ENCODE data around the gene CAMK2B.
A peak's percentile ranks its signal among the peaks of the same experiment; 100 is the strongest.

CAMK2B gene

GRCh38 chr7:44184206-44184872, 141.1 kb downstream of the CAMK2B start:
- Histone ChIP-seq H3K4ac (ENCODE audit: low read depth in 1 of 2, low read length in 2 of 2) (no peak overlapping the region), H2BK15ac (ENCODE audit: low read depth, poor library complexity, severe bottlenecking) (no peak overlapping the region), H4K91ac (ENCODE audit: low read length) (no peak overlapping the region), H3K4me1 (ENCODE audit: control insufficient read depth, insufficient read depth, low read depth, low read length) (peaks cover 42% of the 10 kb centered on the region), H3K9ac (ENCODE audit: low read length) (peak overlapping the region; percentile 65), H3K27ac (ENCODE audit: low read length, poor library complexity, severe bottlenecking) (peak overlapping the region; percentile 67), H3K4me3 (ENCODE audit: insufficient read depth in 1 of 2, low read depth in 1 of 2, low read length in 2 of 2) (no peak overlapping the region), H3K23ac (ENCODE audit: low read length in 2 of 2) (no peak overlapping the region), H3K27me3 (ENCODE audit: control insufficient read depth in 1 of 2, insufficient read depth in 1 of 2, low read length in 2 of 2) (peaks cover 0 to 2% of the 10 kb centered on the region in 2 experiments), H2BK12ac (ENCODE audit: low read length in 2 of 2) (no peak overlapping the region), H3K9me3 (ENCODE audit: control insufficient read depth, low read length) (peaks cover 18% of the 10 kb centered on the region), H3K36me3 (ENCODE audit: control insufficient read depth in 1 of 2, insufficient read depth in 2 of 2, low read depth in 1 of 2, low read length in 2 of 2) (no peaks in the 10 kb centered on the region), H2AK5ac (ENCODE audit: low read length, severe bottlenecking) (no peak overlapping the region), H2BK5ac (ENCODE audit: low read depth, low read length, poor library complexity, severe bottlenecking) (no peak overlapping the region), H4K8ac (ENCODE audit: low read length) (no peak overlapping the region), H3K14ac (ENCODE audit: low read length in 2 of 2) (no peak overlapping the region), H2AFZ (ENCODE audit: low read depth, low read length) (peak overlapping the region; percentile 21), H3K4me2 (ENCODE audit: low read length, poor library complexity, severe bottlenecking) (peak overlapping the region; percentile 30), H3K18ac (ENCODE audit: low read depth in 1 of 2, low read length in 2 of 2) (peak overlapping the region in 1 of 2 experiments; percentile 16), H2BK120ac (ENCODE audit: low read depth, low read length) (no peak overlapping the region), H3K79me1 (replicated peaks; ENCODE audit: low read length, poor library complexity, severe bottlenecking) (no peaks in the 10 kb centered on the region)
- WGBS = 76% methylated on average over 13 of the region's 16 CpGs
- DNase-seq = peak; percentile 89

GRCh38 chr7:44183386-44183785, 142.0 kb downstream of the CAMK2B start:
- H3K9ac ChIP-seq (ENCODE audit: low read length) = no peak overlapping the region

GRCh38 chr7:44182827-44183226, 142.6 kb downstream of the CAMK2B start:
- peak overlapping the region; percentile 12 for H2AK5ac ChIP-seq (ENCODE audit: low read length, severe bottlenecking)
- no peak for DNase-seq
- WGBS = 78% methylated on average over 5 of the region's 5 CpGs
- H3K4ac ChIP-seq (ENCODE audit: low read depth in 1 of 2, low read length in 2 of 2) = no peak overlapping the region
- peaks cover 37% of the 10 kb centered on the region for H3K4me1 ChIP-seq (ENCODE audit: control insufficient read depth, insufficient read depth, low read depth, low read length)
- H2BK12ac ChIP-seq (ENCODE audit: low read length in 2 of 2) = no peak overlapping the region
- no peak overlapping the region for H3K4me2 ChIP-seq (ENCODE audit: low read length, poor library complexity, severe bottlenecking)
- H4K8ac ChIP-seq (ENCODE audit: low read length) = no peak overlapping the region
- H3K4me3 ChIP-seq (ENCODE audit: insufficient read depth in 1 of 2, low read depth in 1 of 2, low read length in 2 of 2) = no peak overlapping the region
- H3K14ac ChIP-seq (ENCODE audit: low read length in 2 of 2) = peak overlapping the region in 1 of 2 experiments; percentile 49
- peaks cover 18% of the 10 kb centered on the region for H3K9me3 ChIP-seq (ENCODE audit: control insufficient read depth, low read length)
- no peak overlapping the region for H2BK15ac ChIP-seq (ENCODE audit: low read depth, poor library complexity, severe bottlenecking)
- no peak overlapping the region for H4K91ac ChIP-seq (ENCODE audit: low read length)
- no peaks in the 10 kb centered on the region for H3K79me1 ChIP-seq (replicated peaks; ENCODE audit: low read length, poor library complexity, severe bottlenecking)
- no peak overlapping the region for H2AFZ ChIP-seq (ENCODE audit: low read depth, low read length)
- H3K27me3 ChIP-seq (ENCODE audit: control insufficient read depth in 1 of 2, insufficient read depth in 1 of 2, low read length in 2 of 2) = peaks cover 0 to 3% of the 10 kb centered on the region in 2 experiments
- no peak overlapping the region for H3K27ac ChIP-seq (ENCODE audit: low read length, poor library complexity, severe bottlenecking)
- H3K36me3 ChIP-seq (ENCODE audit: control insufficient read depth in 1 of 2, insufficient read depth in 2 of 2, low read depth in 1 of 2, low read length in 2 of 2) = no peaks in the 10 kb centered on the region
- no peak overlapping the region for H3K9ac ChIP-seq (ENCODE audit: low read length)
- H3K18ac ChIP-seq (ENCODE audit: low read depth in 1 of 2, low read length in 2 of 2) = no peak overlapping the region
- H2BK5ac ChIP-seq (ENCODE audit: low read depth, low read length, poor library complexity, severe bottlenecking) = no peak overlapping the region
- H2BK120ac ChIP-seq (ENCODE audit: low read depth, low read length) = no peak overlapping the region
- no peak overlapping the region for H3K23ac ChIP-seq (ENCODE audit: low read length in 2 of 2)

More at GRCh38 chr7:44183386-44183785, 142.0 kb downstream of the CAMK2B start:
- Histone ChIP-seq H3K4me2 (ENCODE audit: low read length, poor library complexity, severe bottlenecking) (no peak overlapping the region), H2BK5ac (ENCODE audit: low read depth, low read length, poor library complexity, severe bottlenecking) (no peak overlapping the region), H4K8ac (ENCODE audit: low read length) (no peak overlapping the region), H2BK15ac (ENCODE audit: low read depth, poor library complexity, severe bottlenecking) (no peak overlapping the region), H3K4me3 (ENCODE audit: insufficient read depth in 1 of 2, low read depth in 1 of 2, low read length in 2 of 2) (no peak overlapping the region), H3K14ac (ENCODE audit: low read length in 2 of 2) (no peak overlapping the region), H3K18ac (ENCODE audit: low read depth in 1 of 2, low read length in 2 of 2) (no peak overlapping the region), H3K4ac (ENCODE audit: low read depth in 1 of 2, low read length in 2 of 2) (no peak overlapping the region), H3K4me1 (ENCODE audit: control insufficient read depth, insufficient read depth, low read depth, low read length) (peaks cover 38% of the 10 kb centered on the region), H3K79me1 (replicated peaks; ENCODE audit: low read length, poor library complexity, severe bottlenecking) (no peaks in the 10 kb centered on the region), H2AFZ (ENCODE audit: low read depth, low read length) (no peak overlapping the region), H2BK120ac (ENCODE audit: low read depth, low read length) (no peak overlapping the region), H4K91ac (ENCODE audit: low read length) (no peak overlapping the region), H3K27ac (ENCODE audit: low read length, poor library complexity, severe bottlenecking) (no peak overlapping the region), H2BK12ac (ENCODE audit: low read length in 2 of 2) (no peak overlapping the region), H3K27me3 (ENCODE audit: control insufficient read depth in 1 of 2, insufficient read depth in 1 of 2, low read length in 2 of 2) (peaks cover 0 to 3% of the 10 kb centered on the region in 2 experiments), H3K36me3 (ENCODE audit: control insufficient read depth in 1 of 2, insufficient read depth in 2 of 2, low read depth in 1 of 2, low read length in 2 of 2) (no peaks in the 10 kb centered on the region), H2AK5ac (ENCODE audit: low read length, severe bottlenecking) (no peak overlapping the region), H3K23ac (ENCODE audit: low read length in 2 of 2) (no peak overlapping the region), H3K9me3 (ENCODE audit: control insufficient read depth, low read length) (peaks cover 18% of the 10 kb centered on the region)
- no peak for DNase-seq
- 83% methylated on average over 2 of the region's 2 CpGs for WGBS

GRCh38 chr7:44180631-44181030, 144.8 kb downstream of the CAMK2B start:
- Histone ChIP-seq H3K79me1 (replicated peaks; ENCODE audit: low read length, poor library complexity, severe bottlenecking) (no peaks in the 10 kb centered on the region), H3K18ac (ENCODE audit: low read depth in 1 of 2, low read length in 2 of 2) (no peak overlapping the region), H3K14ac (ENCODE audit: low read length in 2 of 2) (no peak overlapping the region), H3K23ac (ENCODE audit: low read length in 2 of 2) (no peak overlapping the region), H3K4me3 (ENCODE audit: insufficient read depth in 1 of 2, low read depth in 1 of 2, low read length in 2 of 2) (no peak overlapping the region), H3K27ac (ENCODE audit: low read length, poor library complexity, severe bottlenecking) (no peak overlapping the region), H2AFZ (ENCODE audit: low read depth, low read length) (no peak overlapping the region), H3K27me3 (ENCODE audit: control insufficient read depth in 1 of 2, insufficient read depth in 1 of 2, low read length in 2 of 2) (peaks cover 0 to 19% of the 10 kb centered on the region in 2 experiments), H2BK120ac (ENCODE audit: low read depth, low read length) (no peak overlapping the region), H2BK12ac (ENCODE audit: low read length in 2 of 2) (no peak overlapping the region), H3K9me3 (ENCODE audit: control insufficient read depth, low read length) (peaks cover 18% of the 10 kb centered on the region), H4K91ac (ENCODE audit: low read length) (no peak overlapping the region), H2AK5ac (ENCODE audit: low read length, severe bottlenecking) (no peak overlapping the region), H3K9ac (ENCODE audit: low read length) (no peak overlapping the region), H2BK5ac (ENCODE audit: low read depth, low read length, poor library complexity, severe bottlenecking) (no peak overlapping the region), H3K4me2 (ENCODE audit: low read length, poor library complexity, severe bottlenecking) (no peak overlapping the region), H3K36me3 (ENCODE audit: control insufficient read depth in 1 of 2, insufficient read depth in 2 of 2, low read depth in 1 of 2, low read length in 2 of 2) (no peaks in the 10 kb centered on the region), H3K4ac (ENCODE audit: low read depth in 1 of 2, low read length in 2 of 2) (no peak overlapping the region), H3K4me1 (ENCODE audit: control insufficient read depth, insufficient read depth, low read depth, low read length) (peaks cover 36% of the 10 kb centered on the region), H2BK15ac (ENCODE audit: low read depth, poor library complexity, severe bottlenecking) (no peak overlapping the region), H4K8ac (ENCODE audit: low read length) (no peak overlapping the region)
- WGBS = 75% methylated on average over 2 of the region's 3 CpGs
- DNase-seq = no peak
